Stimulated activated memory B cell treated with anti-CD40 and anti-IgM and Interleukin-4, amounts not matched to agents 10 μg/mL and 1 μg/mL and 100 μg/mL, for 72 hours (primary cell): Measurements from ENCODE around the gene LBX1.
"Not testable (repeated sequence)": the region's sequence is repeated elsewhere in the genome, so short reads cannot be mapped to it uniquely, and the experiment has no call there.

Experiments used
- ATAC-seq: fragments of 150-1000 bp; cut with Tn5 transposase; 2 replicates; pipeline ENCODE4 v1.10.0; 2021
- H3K27ac Mint-ChIP-seq: one replicate; pipeline ENCODE4 v1.8.0; 2022; ENCODE audit warnings: mild to moderate bottlenecking, mixed read lengths
- H3K27me3 Mint-ChIP-seq: one replicate; pipeline ENCODE4 v1.8.0; 2022; ENCODE audit warnings: mixed read lengths
- H3K36me3 Mint-ChIP-seq: one replicate; pipeline ENCODE4 v1.8.0; 2022; ENCODE audit warnings: mixed read lengths
- H3K4me1 Mint-ChIP-seq: one replicate; pipeline ENCODE4 v1.8.0; 2022; ENCODE audit warnings: mixed read lengths
- H3K4me3 Mint-ChIP-seq: one replicate; pipeline ENCODE4 v1.8.0; 2022; ENCODE audit warnings: mild to moderate bottlenecking, moderate library complexity, mixed read lengths
- H3K9me3 Mint-ChIP-seq: one replicate; pipeline ENCODE4 v1.8.0; 2022; ENCODE audit warnings: mixed read lengths

LBX1 gene

GRCh38 chr10:101214446-101215396 is 14.5 kb downstream of the LBX1 start:
- peak; percentile 71 for ATAC-seq
- no peaks in the 10 kb centered on the region for H3K9me3 Mint-ChIP-seq
- no peak overlapping the region for H3K27ac Mint-ChIP-seq
- H3K36me3 Mint-ChIP-seq, result no peaks in the 10 kb centered on the region
- H3K27me3 Mint-ChIP-seq, result peaks cover 100% of the 10 kb centered on the region
- H3K4me1 Mint-ChIP-seq, result peaks cover 37% of the 10 kb centered on the region
- H3K4me3 Mint-ChIP-seq, result peak overlapping the region; percentile 71

DNA sequence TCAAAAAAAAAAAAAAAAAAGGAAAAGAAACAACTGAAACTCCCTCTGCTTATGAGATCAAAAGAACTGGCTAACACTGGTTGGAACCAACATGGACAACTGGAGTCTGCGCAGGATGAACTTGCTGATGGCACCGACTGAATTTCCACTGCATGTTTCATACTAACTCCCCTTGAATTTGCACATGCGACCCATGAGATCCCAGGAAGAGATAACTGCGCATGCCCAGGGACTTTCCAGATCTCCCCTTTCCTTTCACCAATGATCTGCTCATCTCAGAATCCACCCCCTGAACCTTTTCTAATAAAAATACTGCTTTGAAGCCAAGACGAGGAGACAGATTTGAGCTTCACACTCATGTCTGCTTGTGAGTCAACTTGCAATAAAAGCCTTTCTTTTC is 20.7 kb downstream of the LBX1 start:
- H3K9me3 Mint-ChIP-seq, result no peaks in the 10 kb centered on the region
- peaks cover 5% of the 10 kb centered on the region for H3K4me1 Mint-ChIP-seq
- H3K4me3 Mint-ChIP-seq, result no peak overlapping the region
- no peak overlapping the region for H3K27ac Mint-ChIP-seq
- peaks cover 85% of the 10 kb centered on the region for H3K27me3 Mint-ChIP-seq
- H3K36me3 Mint-ChIP-seq, result no peaks in the 10 kb centered on the region
- ATAC-seq, result no peak

GRCh38 chr10:101207026-101207425 is 22.2 kb downstream of the LBX1 start:
- peaks cover 70% of the 10 kb centered on the region for H3K27me3 Mint-ChIP-seq
- H3K36me3 Mint-ChIP-seq, result no peaks in the 10 kb centered on the region
- H3K4me1 Mint-ChIP-seq, result no peaks in the 10 kb centered on the region
- H3K9me3 Mint-ChIP-seq, result no peaks in the 10 kb centered on the region
- ATAC-seq, result no peak
- no peak overlapping the region for H3K27ac Mint-ChIP-seq
- H3K4me3 Mint-ChIP-seq, result no peak overlapping the region

- not testable (repeated sequence) for H3K27ac Mint-ChIP-seq, ATAC-seq, H3K36me3 Mint-ChIP-seq, H3K9me3 Mint-ChIP-seq, H3K4me3 Mint-ChIP-seq, H3K4me1 Mint-ChIP-seq
- peaks cover 27% of the 10 kb centered on the region for H3K27me3 Mint-ChIP-seq
These were observed 26.6 kb downstream of the LBX1 start for GRCh38 chr10:101202667-101203066.

- not testable (repeated sequence) for ATAC-seq, H3K36me3 Mint-ChIP-seq, H3K4me3 Mint-ChIP-seq, H3K9me3 Mint-ChIP-seq, H3K4me1 Mint-ChIP-seq, H3K27ac Mint-ChIP-seq
- peaks cover 20% of the 10 kb centered on the region for H3K27me3 Mint-ChIP-seq
These were observed 30.8 kb downstream of the LBX1 start for GRCh38 chr10:101198326-101198977.

- Mint-ChIP-seq H3K27ac (no peak overlapping the region), H3K4me1 (no peaks in the 10 kb centered on the region), H3K27me3 (peaks cover 38% of the 10 kb centered on the region), H3K4me3 (no peak overlapping the region), H3K36me3 (no peaks in the 10 kb centered on the region), H3K9me3 (no peaks in the 10 kb centered on the region)
- ATAC-seq, result no peak
These were observed 33.3 kb downstream of the LBX1 start for GRCh38 chr10:101195921-101196320.

GRCh38 chr10:101189461-101190401 is 39.5 kb downstream of the LBX1 start:
- H3K9me3 Mint-ChIP-seq, result no peaks in the 10 kb centered on the region
- H3K27ac Mint-ChIP-seq, result no peak overlapping the region
- ATAC-seq, result peak; percentile 41
- H3K27me3 Mint-ChIP-seq, result peaks cover 26% of the 10 kb centered on the region
- H3K36me3 Mint-ChIP-seq, result no peaks in the 10 kb centered on the region
- H3K4me1 Mint-ChIP-seq, result no peaks in the 10 kb centered on the region
- H3K4me3 Mint-ChIP-seq, result no peak overlapping the region

DNA sequence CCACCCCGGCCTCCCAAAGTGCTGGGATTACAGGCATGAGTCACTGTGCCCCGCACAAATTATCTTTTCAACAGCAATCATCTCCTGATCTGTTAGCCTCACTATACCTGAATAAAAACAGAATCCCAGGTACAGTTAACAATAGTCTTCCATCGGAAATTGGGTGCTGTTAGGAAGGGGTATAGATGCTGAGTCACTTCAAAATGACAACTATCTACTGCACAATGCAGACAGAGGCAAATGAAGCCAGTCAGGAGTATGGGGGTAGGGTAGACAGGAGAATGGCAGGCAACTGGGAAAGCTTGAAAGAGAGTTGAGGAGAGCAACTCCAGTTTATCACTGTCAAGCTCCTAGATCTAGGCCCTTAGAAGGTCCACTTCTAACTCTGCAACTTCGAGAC is 40.3 kb downstream of the LBX1 start:
- Mint-ChIP-seq H3K9me3 (no peaks in the 10 kb centered on the region), H3K27ac (no peak overlapping the region), H3K27me3 (peaks cover 26% of the 10 kb centered on the region), H3K4me3 (no peak overlapping the region), H3K4me1 (no peaks in the 10 kb centered on the region), H3K36me3 (no peaks in the 10 kb centered on the region)
- no peak for ATAC-seq

DNA sequence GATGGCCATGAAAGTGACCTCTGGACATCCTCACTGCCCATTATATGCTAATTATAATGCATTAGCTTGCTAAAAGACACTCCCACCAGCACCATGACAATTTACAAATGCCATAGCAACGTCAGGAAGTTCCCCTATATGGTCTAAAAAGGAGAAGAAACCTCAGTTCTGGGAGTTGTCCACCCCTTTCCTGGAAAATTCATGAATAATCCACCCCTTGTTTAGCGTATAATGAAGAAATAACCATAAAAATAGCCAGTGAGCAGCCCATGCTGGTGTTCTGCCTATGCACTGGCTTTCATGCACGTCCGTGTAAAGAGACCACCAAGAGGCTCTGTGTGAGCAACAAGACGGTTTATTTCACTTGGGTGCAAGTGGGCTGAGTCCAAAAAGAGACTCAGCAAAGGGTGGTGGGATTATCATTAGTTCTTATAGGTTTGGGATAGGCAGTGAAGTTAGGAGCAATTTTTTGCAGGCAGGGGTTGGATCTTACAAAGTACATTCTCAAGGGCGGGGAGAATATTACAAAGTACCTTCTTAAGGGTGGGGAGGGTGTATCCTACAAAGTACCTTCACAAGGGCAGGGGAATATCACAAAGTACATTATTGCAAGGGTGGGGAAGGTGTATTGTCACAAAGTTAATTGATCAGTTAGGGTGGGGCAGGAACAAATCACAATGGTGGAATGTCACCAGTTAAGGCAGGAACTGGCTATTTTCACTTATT is 45.6 kb downstream of the LBX1 start:
- no peak overlapping the region for H3K4me3 Mint-ChIP-seq
- peaks cover 3% of the 10 kb centered on the region for H3K27me3 Mint-ChIP-seq
- no peaks in the 10 kb centered on the region for H3K36me3 Mint-ChIP-seq
- no peak for ATAC-seq
- H3K27ac Mint-ChIP-seq, result no peak overlapping the region
- no peaks in the 10 kb centered on the region for H3K4me1 Mint-ChIP-seq
- no peaks in the 10 kb centered on the region for H3K9me3 Mint-ChIP-seq

GRCh38 chr10:101182936-101183335 is 46.3 kb downstream of the LBX1 start:
- Mint-ChIP-seq H3K27ac (no peak overlapping the region), H3K36me3 (no peaks in the 10 kb centered on the region), H3K4me1 (no peaks in the 10 kb centered on the region), H3K27me3 (peaks cover 10% of the 10 kb centered on the region), H3K9me3 (no peaks in the 10 kb centered on the region), H3K4me3 (no peak overlapping the region)
- no peak for ATAC-seq
